CD4-positive, alpha-beta T cell (primary cell): Measurements from ENCODE around the gene NAA11. TPM values are rescaled to one million over a fixed set of nuclear protein-coding genes. Genes with fewer than 3 reads are reported as not detected.

Source experiments
- ATAC-seq: fragments of 200-7000 bp; cut with Tn5 transposase; one replicate; pipeline ENCODE4 v1.10.0; 2022; ENCODE audit warnings: mild to moderate bottlenecking; ENCODE audit not compliant: poor library complexity
- CTCF ChIA-PET: fragments of 350-600 bp; sonication (Branson Sonifier 250); formaldehyde crosslinking; loops from one replicate; lab custom pipeline; 2021; ENCODE audit warnings: antibody characterized with exemption, inconsistent platforms; lab: Charles Lee
- POLR2A ChIA-PET: fragments of 350-600 bp; sonication (Branson Sonifier 250); formaldehyde crosslinking; loops from one replicate; lab custom pipeline; 2021; ENCODE audit warnings: antibody characterized with exemption, inconsistent platforms; lab: Charles Lee
- DNase-seq, 14 experiments: peaks; one replicate each; pipeline ENCODE4 v3.0.0-alpha.2; 2013 to 2020; ENCODE audit warnings: mixed read lengths in 2 of 14
- H3K27ac ChIP-seq, 2 donors: one replicate each; pipeline versions ENCODE4 v1.5.1 to v1.7.0; 2013; ENCODE audit warnings: low read length in 2 of 2, low read depth in 1 of 2, mild to moderate bottlenecking in 1 of 2
- H3K27me3 ChIP-seq, 2 experiments: 1 replicate in 1 of 2; 2 replicates in 1 of 2; pipeline versions ENCODE4 v1.6.1 to v1.7.0; 2013; ENCODE audit warnings: low read length in 2 of 2, control low read depth in 1 of 2, mild to moderate bottlenecking in 1 of 2, moderate library complexity in 1 of 2; ENCODE audit not compliant: insufficient read depth in 2 of 2, control insufficient read depth in 1 of 2
- H3K36me3 ChIP-seq: one replicate; pipeline ENCODE4 v1.6.1; 2013; ENCODE audit warnings: low read length, control low read depth; ENCODE audit not compliant: insufficient read depth
- H3K4me1 ChIP-seq: one replicate; pipeline ENCODE4 v1.6.1; 2013; ENCODE audit warnings: low read length, control low read depth; ENCODE audit not compliant: insufficient read depth
- H3K4me3 ChIP-seq: one replicate; pipeline ENCODE4 v1.5.1; 2013; ENCODE audit warnings: mild to moderate bottlenecking, low read length, moderate library complexity
- H3K9me3 ChIP-seq, 2 experiments: 1 replicate in 1 of 2; 2 replicates in 1 of 2; pipeline versions ENCODE4 v1.6.1 to v1.7.0; 2013; ENCODE audit warnings: low read length in 2 of 2, mild to moderate bottlenecking in 2 of 2, control low read depth in 1 of 2, moderate library complexity in 1 of 2; ENCODE audit not compliant: control insufficient read depth in 1 of 2, insufficient read depth in 1 of 2
- H3K27ac Mint-ChIP-seq: one replicate; pipeline ENCODE4 v1.8.0; 2020; ENCODE audit warnings: mixed read lengths
- H3K27me3 Mint-ChIP-seq: one replicate; pipeline ENCODE4 v1.8.0; 2021; ENCODE audit warnings: mixed read lengths
- H3K36me3 Mint-ChIP-seq: one replicate; pipeline ENCODE4 v1.8.0; 2021; ENCODE audit warnings: low read depth, mixed read lengths
- H3K4me1 Mint-ChIP-seq: one replicate; pipeline ENCODE4 v1.8.0; 2021; ENCODE audit warnings: low read depth, mixed read lengths
- H3K4me3 Mint-ChIP-seq: one replicate; pipeline ENCODE4 v1.8.0; 2020; ENCODE audit warnings: mild to moderate bottlenecking, mixed read lengths
- H3K9me3 Mint-ChIP-seq: one replicate; pipeline ENCODE4 v1.8.0; 2020; ENCODE audit warnings: mixed read lengths
- intact Hi-C, 2 experiments: fragments of 100-400 bp; cut with DNase I in 1 of 2; cut with micrococcal nuclease in 1 of 2; formaldehyde crosslinking; loops; one replicate each; pipeline versions ENCODE4 v1.15.1 to v1.9.0; 2023 to 2025; cut with DNase I, micrococcal nuclease
- total RNA-seq, 174 experiments: library from RNA in 2 of 174; stranded (reverse) in 2 of 174; gene quantifications; one replicate each; pipeline ENCODE4 v1.2.3 and lab custom pipeline; 2021 to 2026
- TF ChIP-seq, protein P1 (sequence below): fragments of 200-600 bp; IDR thresholded peaks from one replicate; pipeline ENCODE4 v1.8.0; 2022; ENCODE audit warnings: antibody characterized with exemption, mild to moderate bottlenecking

Gene NAA11
- total RNA-seq, 2 experiments from 2014 or later: not detected

DNA sequence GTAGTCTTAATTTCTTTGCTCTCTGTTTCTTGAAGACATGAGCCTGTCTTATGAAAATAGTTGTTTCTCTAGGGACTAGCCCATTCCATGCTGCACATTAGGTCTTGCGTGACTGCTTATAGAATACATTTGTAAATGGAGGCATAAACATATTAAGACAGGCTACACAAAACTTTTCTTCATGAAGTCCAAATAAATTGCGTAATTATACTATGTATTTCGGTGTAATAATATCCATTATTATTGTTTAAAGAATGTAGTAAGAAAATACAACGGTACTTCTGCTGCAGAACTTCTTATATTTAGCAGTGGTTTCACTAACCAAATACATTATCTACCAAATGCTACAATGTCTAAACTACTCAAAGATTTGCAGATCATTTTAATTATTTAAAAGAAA lies 8.5 kb upstream of the NAA11 start:
- CTCF ChIA-PET: no interaction called here
- ATAC-seq (no peak), DNase-seq (no peak)
- Mint-ChIP-seq H3K4me3 (no peak overlapping the region), H3K4me1 (no peaks in the 10 kb centered on the region), H3K36me3 (no peaks in the 10 kb centered on the region), H3K9me3 (no peaks in the 10 kb centered on the region), H3K27ac (no peak overlapping the region), H3K27me3 (no peaks in the 10 kb centered on the region)
- H3K27ac ChIP-seq: no peak overlapping the region
- POLR2A ChIA-PET: no interaction called here
- H3K9me3 ChIP-seq: no peaks in the 10 kb centered on the region
- H3K36me3 ChIP-seq: no peaks in the 10 kb centered on the region
- no peak overlapping the region for H3K4me3 ChIP-seq
- intact Hi-C loops: no loop called here
- TF ChIP-seq, protein P1, sequence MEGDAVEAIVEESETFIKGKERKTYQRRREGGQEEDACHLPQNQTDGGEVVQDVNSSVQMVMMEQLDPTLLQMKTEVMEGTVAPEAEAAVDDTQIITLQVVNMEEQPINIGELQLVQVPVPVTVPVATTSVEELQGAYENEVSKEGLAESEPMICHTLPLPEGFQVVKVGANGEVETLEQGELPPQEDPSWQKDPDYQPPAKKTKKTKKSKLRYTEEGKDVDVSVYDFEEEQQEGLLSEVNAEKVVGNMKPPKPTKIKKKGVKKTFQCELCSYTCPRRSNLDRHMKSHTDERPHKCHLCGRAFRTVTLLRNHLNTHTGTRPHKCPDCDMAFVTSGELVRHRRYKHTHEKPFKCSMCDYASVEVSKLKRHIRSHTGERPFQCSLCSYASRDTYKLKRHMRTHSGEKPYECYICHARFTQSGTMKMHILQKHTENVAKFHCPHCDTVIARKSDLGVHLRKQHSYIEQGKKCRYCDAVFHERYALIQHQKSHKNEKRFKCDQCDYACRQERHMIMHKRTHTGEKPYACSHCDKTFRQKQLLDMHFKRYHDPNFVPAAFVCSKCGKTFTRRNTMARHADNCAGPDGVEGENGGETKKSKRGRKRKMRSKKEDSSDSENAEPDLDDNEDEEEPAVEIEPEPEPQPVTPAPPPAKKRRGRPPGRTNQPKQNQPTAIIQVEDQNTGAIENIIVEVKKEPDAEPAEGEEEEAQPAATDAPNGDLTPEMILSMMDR: no peak
- no peaks in the 10 kb centered on the region for H3K27me3 ChIP-seq
- H3K4me1 ChIP-seq: no peaks in the 10 kb centered on the region

- Mint-ChIP-seq H3K27ac (no peak overlapping the region), H3K9me3 (no peaks in the 10 kb centered on the region), H3K4me3 (no peak overlapping the region), H3K36me3 (no peaks in the 10 kb centered on the region), H3K4me1 (no peaks in the 10 kb centered on the region), H3K27me3 (no peaks in the 10 kb centered on the region)
- ChIA-PET POLR2A (no interaction called here), CTCF (no interaction called here)
- TF ChIP-seq, protein P1: no peak
- Histone ChIP-seq H3K4me1 (no peaks in the 10 kb centered on the region), H3K9me3 (no peaks in the 10 kb centered on the region), H3K36me3 (no peaks in the 10 kb centered on the region), H3K27ac (no peak overlapping the region), H3K4me3 (no peak overlapping the region), H3K27me3 (no peaks in the 10 kb centered on the region)
- intact Hi-C loops: no loop called here
- ATAC-seq: no peak
- DNase-seq: no peak
These were observed 5.4 kb upstream of the NAA11 start for GRCh38 chr4:79331126-79331876.

DNA sequence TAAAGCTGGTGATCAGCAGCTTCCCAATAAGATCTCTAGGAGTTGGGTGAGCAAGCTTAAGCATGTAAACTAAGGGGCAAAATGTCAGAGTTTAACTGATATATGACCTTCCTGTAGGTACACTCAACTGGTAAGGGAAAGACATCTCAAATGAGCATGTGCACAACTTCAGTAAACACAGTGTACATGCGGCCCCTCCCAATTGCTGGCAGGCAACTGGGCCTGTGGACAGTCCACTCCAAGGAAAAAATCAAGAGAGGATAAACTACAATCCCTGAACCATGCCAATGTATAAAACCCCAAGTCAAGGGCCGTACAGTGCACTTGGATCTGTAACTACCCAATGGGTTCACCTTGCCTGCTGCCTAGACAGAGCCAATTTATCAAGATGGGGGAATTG lies 4.9 kb upstream of the NAA11 start:
- Histone ChIP-seq H3K36me3 (no peaks in the 10 kb centered on the region), H3K4me1 (no peaks in the 10 kb centered on the region), H3K4me3 (no peak overlapping the region), H3K9me3 (no peaks in the 10 kb centered on the region), H3K27ac (no peak overlapping the region), H3K27me3 (no peaks in the 10 kb centered on the region)
- Mint-ChIP-seq H3K9me3 (no peaks in the 10 kb centered on the region), H3K27ac (no peak overlapping the region), H3K27me3 (no peaks in the 10 kb centered on the region), H3K36me3 (no peaks in the 10 kb centered on the region), H3K4me3 (no peak overlapping the region), H3K4me1 (no peaks in the 10 kb centered on the region)
- TF ChIP-seq, protein P1: no peak
- DNase-seq (no peak), ATAC-seq (no peak)
- ChIA-PET CTCF (no interaction called here), POLR2A (no interaction called here)
- intact Hi-C loops: no loop called here
